Activated CD4-positive, alpha-beta T cell treated with anti-CD3 and anti-CD28 coated beads, Interleukin-2, Interleukin-4, amounts not matched to agents 100 ng/mL and 50 ng/mL, durations not matched to agents 16 hours and 8 hours (primary cell): ENCODE measurements around the gene PLCB2.

Source experiments
- DNase-seq: peaks from one replicate; pipeline ENCODE4 v3.0.0-alpha.2; 2020; ENCODE audit warnings: low spot score

The PLCB2 gene

GRCh38 chr15:40327457-40327856 lies 19.7 kb upstream of the PLCB2 start:
- no peak for DNase-seq

- no peak for DNase-seq
Measured at GRCh38 chr15:40325700-40326099, 18.0 kb upstream of the PLCB2 start.

- DNase-seq, result no peak
Measured at GRCh38 chr15:40325188-40325587, 17.5 kb upstream of the PLCB2 start.

- no peak for DNase-seq
Measured at GRCh38 chr15:40323953-40324937, 16.5 kb upstream of the PLCB2 start.

- peak; percentile 86 for DNase-seq
Measured at GRCh38 chr15:40323239-40323952, 15.7 kb upstream of the PLCB2 start, which contains the start of gene INAFM2. TSS of gene INAFM2 (plus strand) at chr15:40323692. CDS start at chr15:40324056, 364 bp downstream.

- DNase-seq, result no peak
Measured at GRCh38 chr15:40322531-40323238, 14.9 kb upstream of the PLCB2 start.

- peak; percentile 77 for DNase-seq
Measured at GRCh38 chr15:40320931-40321371, 13.2 kb upstream of the PLCB2 start.

- DNase-seq, result no peak
Measured at GRCh38 chr15:40320409-40320808, 12.7 kb upstream of the PLCB2 start.

GRCh38 chr15:40317580-40317979 lies 9.8 kb upstream of the PLCB2 start:
- DNase-seq, result no peak

GRCh38 chr15:40316931-40317330 lies 9.2 kb upstream of the PLCB2 start:
- DNase-seq, result no peak

- DNase-seq, result no peak
Measured at GRCh38 chr15:40314723-40315276, 7.1 kb upstream of the PLCB2 start.

- no peak for DNase-seq
Measured at GRCh38 chr15:40313531-40314398, 6.0 kb upstream of the PLCB2 start.

- no peak for DNase-seq
Measured at GRCh38 chr15:40312370-40313158, 4.8 kb upstream of the PLCB2 start.

- DNase-seq, result no peak
Measured at GRCh38 chr15:40310993-40311392, 3.3 kb upstream of the PLCB2 start.

GRCh38 chr15:40310001-40310959 lies 2.5 kb upstream of the PLCB2 start:
- DNase-seq, result peak; percentile 71

GRCh38 chr15:40309344-40309862 lies 1.7 kb upstream of the PLCB2 start:
- no peak for DNase-seq

- no peak for DNase-seq
Measured at GRCh38 chr15:40306908-40307307, 827 bp downstream of the PLCB2 start.

GRCh38 chr15:40306371-40306770 lies 1.4 kb downstream of the PLCB2 start:
- DNase-seq, result no peak

GRCh38 chr15:40305281-40305680 lies 2.5 kb downstream of the PLCB2 start:
- DNase-seq, result no peak
